HCT116 (cell line): ENCODE measurements around the gene SEMA3C. TPM values are rescaled to one million over a fixed set of nuclear protein-coding genes. Genes with fewer than 3 reads are reported as not detected.

Experiments
- ATAC-seq: fragments of 200-7000 bp; cut with Tn5 transposase; 2 replicates; pipeline ENCODE4 v1.9.1; 2020; ENCODE audit warnings: mild to moderate bottlenecking, moderate library complexity
- BruUV-seq: library from RNA; stranded (reverse); fragments of 400-500 nt; replicated peaks from 2 replicates; lab custom pipeline; 2021; lab: Mats Ljungman, UMichigan
- CTCF ChIA-PET: fragments of 300-600 bp; sonication (Branson Sonifier 250); formaldehyde crosslinking; loops from one replicate; lab custom pipeline; 2021; ENCODE audit warnings: antibody characterized with exemption; lab: Charles Lee
- POLR2A ChIA-PET: fragments of 300-600, 350-600 bp; sonication (Branson Sonifier 250); formaldehyde crosslinking; loops from one replicate; lab custom pipeline; 2021; ENCODE audit warnings: antibody characterized with exemption; lab: Charles Lee
- RAD21 ChIA-PET, 2 experiments: fragments of 300-600 bp; sonication (Branson Sonifier 250); formaldehyde crosslinking; loops; one replicate each; lab custom pipeline; 2023; ENCODE audit warnings: low total read pairs in 2 of 2; ENCODE audit not compliant: uncharacterized antibody in 2 of 2, unreplicated experiment in 2 of 2, low non-redundant PET in 1 of 2; lab: Charles Lee
- DNase-seq: peaks from one replicate; pipeline ENCODE4 v3.0.0-alpha.2; 2010; ENCODE audit warnings: low read depth, low spot score
- H2AFZ ChIP-seq: fragments of 200-600 bp; shearing (Covaris generic), sonication (generic); 2 replicates; pipeline ENCODE4 v1.6.1; 2017; ENCODE audit warnings: low read depth, mixed run types, mixed read lengths, antibody characterized with exemption, low read length; ENCODE audit not compliant: poor library complexity, severe bottlenecking
- H3K27ac ChIP-seq: 2 replicates; pipeline ENCODE4 v1.5.1; 2012; ENCODE audit warnings: low read depth, low read length
- H3K27me3 ChIP-seq: fragments of 200-600 bp; sonication (generic); 2 replicates; pipeline ENCODE4 v1.6.1; 2016; ENCODE audit warnings: mixed run types, low read length, mixed read lengths; ENCODE audit not compliant: insufficient read depth
- H3K36me3 ChIP-seq, 2 experiments: fragments of 200-500 bp in 1 of 2; fragments of 200-600 bp in 1 of 2; sonication (Bioruptor generic) in 1 of 2; sonication (generic) in 1 of 2; 2 replicates each; pipeline versions ENCODE4 v1.5.1 to v1.6.1; 2014 to 2016; ENCODE audit warnings: low read length in 2 of 2, inconsistent platforms in 1 of 2, mixed read lengths in 1 of 2, mixed run types in 1 of 2; ENCODE audit not compliant: insufficient read depth in 2 of 2, control insufficient read depth in 1 of 2
- H3K4me1 ChIP-seq, 2 experiments: fragments of 200-600 bp in 1 of 2; sonication (generic) in 1 of 2; 2 replicates each; pipeline versions ENCODE4 v1.5.1 to v1.6.1; 2012 to 2017; ENCODE audit warnings: low read length in 2 of 2, inconsistent platforms in 1 of 2, mild to moderate bottlenecking in 1 of 2, mixed read lengths in 1 of 2, mixed run types in 1 of 2, moderate library complexity in 1 of 2; ENCODE audit not compliant: insufficient read depth in 2 of 2, control insufficient read depth in 1 of 2
- H3K4me2 ChIP-seq: fragments of 200-600 bp; sonication (generic); 2 replicates; pipeline ENCODE4 v1.6.1; 2017; ENCODE audit warnings: mixed run types, low read length, mixed read lengths
- H3K4me3 ChIP-seq, 2 experiments: fragments of 200-600 bp in 1 of 2; sonication (generic) in 1 of 2; replicated peaks in 1 of 2; 2 replicates each; pipeline ENCODE4 v1.5.1; 2011 to 2016; ENCODE audit warnings: low read length in 2 of 2, control low read depth in 1 of 2, low read depth in 1 of 2, mild to moderate bottlenecking in 1 of 2, mixed read lengths in 1 of 2, mixed run types in 1 of 2
- H3K79me2 ChIP-seq: fragments of 200-600 bp; sonication (generic); 2 replicates; pipeline ENCODE4 v1.6.1; 2017; ENCODE audit warnings: mild to moderate bottlenecking, mixed run types, low read length, moderate library complexity, mixed read lengths; ENCODE audit not compliant: insufficient read depth
- H3K9ac ChIP-seq: fragments of 200-600 bp; sonication (generic); 2 replicates; pipeline ENCODE4 v1.6.1; 2016; ENCODE audit warnings: low read length, mixed read lengths
- H3K9me2 ChIP-seq: fragments of 200-600 bp; sonication (generic), shearing (Covaris generic); 2 replicates; pipeline ENCODE4 v1.6.1; 2017; ENCODE audit warnings: mixed run types, mild to moderate bottlenecking, moderate library complexity; ENCODE audit not compliant: insufficient read depth
- H3K9me3 ChIP-seq, 2 experiments: fragments of 200-500 bp in 1 of 2; fragments of 200-600 bp in 1 of 2; sonication (Bioruptor generic) in 1 of 2; sonication (generic) in 1 of 2; 2 replicates each; pipeline ENCODE4 v1.6.1; 2014 to 2017; ENCODE audit warnings: low read length in 2 of 2, mixed read lengths in 2 of 2, inconsistent platforms in 1 of 2, low read depth in 1 of 2, mild to moderate bottlenecking in 1 of 2, mixed run types in 1 of 2, moderate library complexity in 1 of 2; ENCODE audit not compliant: control insufficient read depth in 1 of 2, insufficient read depth in 1 of 2
- H4K20me1 ChIP-seq: fragments of 200-600 bp; sonication (generic), shearing (Covaris generic); 2 replicates; pipeline ENCODE4 v1.6.1; 2017; ENCODE audit warnings: mixed run types, mild to moderate bottlenecking, moderate library complexity; ENCODE audit not compliant: insufficient read depth
- ATF3 ChIP-seq: IDR thresholded peaks from 2 replicates; pipeline ENCODE4 v1.6.1; 2012
- CBX3 ChIP-seq: IDR thresholded peaks from 2 replicates; pipeline ENCODE4 v1.6.1; 2012; ENCODE audit warnings: low read depth
- CEBPB ChIP-seq: IDR thresholded peaks from 2 replicates; pipeline ENCODE4 v1.6.1; 2012; ENCODE audit warnings: low read depth
- EGR1 ChIP-seq: IDR thresholded peaks from 2 replicates; pipeline ENCODE4 v1.6.1; 2012; ENCODE audit warnings: low read depth
- ELF1 ChIP-seq: IDR thresholded peaks from 2 replicates; pipeline ENCODE4 v1.6.1; 2012; ENCODE audit warnings: low read depth, borderline replicate concordance
- EZH2 ChIP-seq: fragments of 200-600 bp; sonication (generic); IDR thresholded peaks from 2 replicates; pipeline ENCODE4 v1.6.1; 2017; ENCODE audit warnings: antibody characterized with exemption, mixed run types
- EZH2phosphoT487 ChIP-seq: fragments of 200-600 bp; IDR thresholded peaks from 2 replicates; pipeline ENCODE4 v1.6.1; 2018; ENCODE audit warnings: antibody characterized with exemption, borderline replicate concordance
- JUND ChIP-seq: IDR thresholded peaks from 2 replicates; pipeline ENCODE4 v1.6.1; 2012
- POLR2A ChIP-seq: IDR thresholded peaks from 2 replicates; pipeline ENCODE4 v1.7.0; 2011; ENCODE audit warnings: borderline replicate concordance; ENCODE audit not compliant: insufficient read depth, insufficient read length; ENCODE audit errors: extremely low read depth
- POLR2AphosphoS5 ChIP-seq: IDR thresholded peaks from 2 replicates; pipeline ENCODE4 v1.6.1; 2011; ENCODE audit warnings: mild to moderate bottlenecking, low read depth, low read length, moderate library complexity
- RAD21 ChIP-seq: IDR thresholded peaks from 2 replicates; pipeline ENCODE4 v1.6.1; 2012; ENCODE audit warnings: low read depth, mild to moderate bottlenecking
- REST ChIP-seq: IDR thresholded peaks from 2 replicates; pipeline ENCODE4 v1.6.1; 2012; ENCODE audit warnings: low read depth
- SP1 ChIP-seq: IDR thresholded peaks from 2 replicates; pipeline ENCODE4 v1.6.1; 2012; ENCODE audit warnings: low read depth
- SRF ChIP-seq: IDR thresholded peaks from 2 replicates; pipeline ENCODE4 v1.6.1; 2012; ENCODE audit warnings: low read depth
- YY1 ChIP-seq: IDR thresholded peaks from 2 replicates; pipeline ENCODE4 v1.6.1; 2011; ENCODE audit warnings: low read length, low read depth, moderate library complexity, mild to moderate bottlenecking; ENCODE audit not compliant: insufficient replicate concordance; ENCODE audit errors: extremely low read depth
- ZFX ChIP-seq: fragments of 450-650 bp; IDR thresholded peaks from 2 replicates; pipeline ENCODE4 v1.6.1; 2017
- ZNF274 ChIP-seq: fragments of 200-500 bp; sonication (Bioruptor generic); IDR thresholded peaks from 2 replicates; pipeline ENCODE4 v1.6.1; 2014; ENCODE audit warnings: mild to moderate bottlenecking, low read depth, low read length, inconsistent platforms
- intact Hi-C: fragments of 100-400 bp; cut with micrococcal nuclease; formaldehyde crosslinking; loops from 2 replicates; pipeline ENCODE4 v1.10.0; 2022
- total RNA-seq: library from RNA; stranded (reverse); gene quantifications from one replicate; pipeline ENCODE4 v1.2.1, GENCODE V29; 2021; ENCODE audit not compliant: unreplicated experiment

SEMA3C gene
- total RNA-seq, 1 experiment from 2014 or later, result 25.3 TPM

DNA sequence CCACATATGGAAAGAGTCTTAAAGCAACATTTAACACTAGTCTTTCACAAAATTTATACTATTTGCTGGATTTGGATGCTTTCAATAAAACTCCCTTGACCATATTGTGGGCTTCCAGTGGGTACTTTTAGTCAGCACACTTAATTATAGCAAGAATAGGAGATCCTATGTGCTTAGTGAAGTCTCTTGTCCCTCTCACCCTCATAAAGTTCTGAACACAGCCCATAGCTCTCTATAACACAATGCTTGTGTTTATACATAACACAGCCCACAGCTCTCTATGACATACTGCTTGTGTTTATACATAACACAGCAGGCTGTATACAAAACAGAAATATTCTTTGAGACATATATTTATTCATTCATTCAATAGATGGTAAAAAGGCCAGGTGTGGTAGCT is 79.0 kb downstream of the SEMA3C start:
- Histone ChIP-seq H3K4me1 (peaks cover 0 to 12% of the 10 kb centered on the region in 2 experiments; a peak in 2 of 4 replicates), H4K20me1 (no peaks in the 10 kb centered on the region), H2AFZ (no peak overlapping the region), H3K9ac (no peak overlapping the region), H3K9me3 (no peaks in the 10 kb centered on the region), H3K27ac (no peak overlapping the region), H3K4me3 (no peak overlapping the region), H3K4me2 (no peak overlapping the region), H3K79me2 (no peaks in the 10 kb centered on the region), H3K27me3 (no peaks in the 10 kb centered on the region), H3K9me2 (no peaks in the 10 kb centered on the region), H3K36me3 (no peaks in the 10 kb centered on the region)
- ChIA-PET RAD21 (no interaction called here), CTCF (no interaction called here), POLR2A (no interaction called here)
- intact Hi-C loops, result no loop called here
- no TSS peak for BruUV-seq
- ATAC-seq (no peak), DNase-seq (no peak)
- TF ChIP-seq POLR2AphosphoS5 (no peak), SRF (no peak), REST (no peak), ZNF274 (no peak), RAD21 (no peak), ZFX (no peak), POLR2A (no peak), EZH2 (no peak), CBX3 (no peak), EZH2phosphoT487 (no peak), YY1 (no peak), ATF3 (no peak), SP1 (no peak), CEBPB (no peak), EGR1 (no peak), JUND (no peak), ELF1 (no peak)
